CD14-positive monocyte (primary cell): Measurements from ENCODE around the gene FAM47E. TPM values are rescaled to one million over a fixed set of nuclear protein-coding genes. Genes with fewer than 3 reads are reported as not detected.

ENCODE experiments used
- DNase-seq, 3 donors: peaks; one replicate each; pipeline ENCODE4 v3.0.0-alpha.2; 2011 to 2022
- H2AFZ ChIP-seq: 2 replicates; pipeline ENCODE4 v1.6.0; 2012; ENCODE audit warnings: mild to moderate bottlenecking, low read depth, low read length, inconsistent platforms; ENCODE audit not compliant: insufficient read depth, poor library complexity, severe bottlenecking
- H3K27ac ChIP-seq, 2 donors: 1 replicate in 1 of 2; 2 replicates in 1 of 2; pipeline ENCODE4 v1.5.1; 2012 to 2013; ENCODE audit warnings: low read length in 2 of 2, control low read depth in 1 of 2, inconsistent platforms in 1 of 2, low read depth in 1 of 2, mild to moderate bottlenecking in 1 of 2
- H3K27me3 ChIP-seq, 2 donors: one replicate each; pipeline versions ENCODE4 v1.6.0 to v1.6.1; 2011 to 2013; ENCODE audit warnings: low read length in 2 of 2; ENCODE audit not compliant: control insufficient read depth in 2 of 2, insufficient read depth in 2 of 2
- H3K36me3 ChIP-seq, 2 donors: replicated peaks in 1 of 2; 1 replicate in 1 of 2; 2 replicates in 1 of 2; pipeline versions ENCODE4 v1.5.1 to v1.6.1; 2012 to 2013; ENCODE audit warnings: low read length in 2 of 2, control low read depth in 1 of 2, inconsistent platforms in 1 of 2, mild to moderate bottlenecking in 1 of 2; ENCODE audit not compliant: insufficient read depth in 2 of 2, control insufficient read depth in 1 of 2
- H3K4me1 ChIP-seq, 2 donors: 1 replicate in 1 of 2; 2 replicates in 1 of 2; pipeline versions ENCODE4 v1.5.1 to v1.6.1; 2012 to 2013; ENCODE audit warnings: low read length in 2 of 2, control low read depth in 1 of 2, inconsistent platforms in 1 of 2, mild to moderate bottlenecking in 1 of 2, moderate library complexity in 1 of 2; ENCODE audit not compliant: insufficient read depth in 2 of 2, control insufficient read depth in 1 of 2
- H3K4me2 ChIP-seq: replicated peaks from 2 replicates; pipeline ENCODE3; 2012; ENCODE audit warnings: low read length, moderate library complexity, mild to moderate bottlenecking; ENCODE audit not compliant: poor library complexity, severe bottlenecking; ENCODE audit errors: extremely low read depth
- H3K4me3 ChIP-seq, 3 experiments: fragments of 200-600 bp in 1 of 3; sonication (generic) in 1 of 3; replicated peaks in 1 of 3; 1 replicate in 2 of 3; 2 replicates in 1 of 3; pipeline ENCODE4 v1.5.1; 2011 to 2013; ENCODE audit warnings: low read length in 3 of 3, mild to moderate bottlenecking in 3 of 3, control low read depth in 2 of 3, low read depth in 2 of 3, inconsistent platforms in 1 of 3, moderate library complexity in 1 of 3
- H3K79me2 ChIP-seq: 2 replicates; pipeline ENCODE4 v1.6.0; 2012; ENCODE audit warnings: mild to moderate bottlenecking, control low read depth, inconsistent platforms, low read length, moderate library complexity; ENCODE audit not compliant: insufficient read depth
- H3K9ac ChIP-seq: 2 replicates; pipeline ENCODE4 v1.6.0; 2017; ENCODE audit warnings: low read length, mild to moderate bottlenecking; ENCODE audit not compliant: insufficient read depth, poor library complexity, severe bottlenecking
- H3K9me3 ChIP-seq, 2 donors: replicated peaks in 1 of 2; 1 replicate in 1 of 2; 2 replicates in 1 of 2; pipeline versions ENCODE4 v1.5.1 to v1.6.1; 2012 to 2013; ENCODE audit warnings: low read length in 2 of 2, control low read depth in 1 of 2; ENCODE audit not compliant: control insufficient read depth in 1 of 2, insufficient read depth in 1 of 2
- H4K20me1 ChIP-seq: 2 replicates; pipeline ENCODE4 v1.6.0; 2012; ENCODE audit warnings: mild to moderate bottlenecking, low read length, control low read depth, moderate library complexity; ENCODE audit not compliant: insufficient read depth
- H3K27ac Mint-ChIP-seq, 7 donors: one replicate each; pipeline ENCODE4 v1.8.0; 2020; ENCODE audit warnings: mild to moderate bottlenecking in 7 of 7, mixed read lengths in 7 of 7, moderate library complexity in 6 of 7, inconsistent platforms in 2 of 7
- H3K27me3 Mint-ChIP-seq, 3 donors: one replicate each; pipeline ENCODE4 v1.8.0; 2021 to 2022; ENCODE audit warnings: low read depth in 3 of 3, mild to moderate bottlenecking in 3 of 3, mixed read lengths in 3 of 3, moderate library complexity in 3 of 3, inconsistent platforms in 1 of 3
- H3K36me3 Mint-ChIP-seq, 2 donors: one replicate each; pipeline ENCODE4 v1.8.0; 2020; ENCODE audit warnings: mixed read lengths in 2 of 2, inconsistent platforms in 1 of 2, mild to moderate bottlenecking in 1 of 2
- H3K4me1 Mint-ChIP-seq: one replicate; pipeline ENCODE4 v1.8.0; 2020; ENCODE audit warnings: mild to moderate bottlenecking, mixed read lengths
- H3K4me3 Mint-ChIP-seq, 2 donors: one replicate each; pipeline ENCODE4 v1.8.0; 2020; ENCODE audit warnings: mild to moderate bottlenecking in 2 of 2, mixed read lengths in 2 of 2, moderate library complexity in 1 of 2
- H3K9me3 Mint-ChIP-seq, 7 donors: one replicate each; pipeline ENCODE4 v1.8.0; 2020 to 2022; ENCODE audit warnings: mixed read lengths in 7 of 7, mild to moderate bottlenecking in 6 of 7, moderate library complexity in 6 of 7, inconsistent platforms in 2 of 7
- CTCF ChIP-seq: fragments of 200-600 bp; IDR thresholded peaks from one replicate; pipeline ENCODE4 v1.8.0; 2022; ENCODE audit warnings: antibody characterized with exemption, mild to moderate bottlenecking
- WGBS: methylation state at CpG from one replicate; pipeline ENCODE4 v1.1.5; 2013; ENCODE audit warnings: missing lambda C conversion rate; ENCODE audit not compliant: insufficient coverage; 5-methylcytosine and 5-hydroxymethylcytosine counted together
- intact Hi-C, 2 donors: fragments of 100-400 bp; cut with micrococcal nuclease; formaldehyde crosslinking; loops; one replicate each; pipeline versions ENCODE4 v1.15.0 to v1.15.1; 2023
- polyA minus RNA-seq: library from RNA; depleted of rRNA, polyadenylated mRNA; stranded (reverse); fragments of >200 nt; gene quantifications from 2 replicates; pipeline ENCODE4 v1.2.3, GENCODE V29; 2012
- polyA plus RNA-seq, 3 donors: library from polyadenylated mRNA; depleted of rRNA in 1 of 3; unstranded in 2 of 3; stranded (reverse) in 1 of 3; fragments of 300-500 nt in 2 of 3; fragments of >200 nt in 1 of 3; fragmentation: Illumina TruSeq in 2 of 3; gene quantifications; 1 replicate in 2 of 3; 2 replicates in 1 of 3; pipeline ENCODE4 v1.2.3, GENCODE V29; 2012 to 2021
- total RNA-seq, 12 experiments: library from RNA in 1 of 12; stranded (reverse) in 1 of 12; fragments of 120-200 nt in 1 of 12; gene quantifications; one replicate each; pipeline ENCODE4 v1.2.4 and lab custom pipeline; 2013 to 2026; ENCODE audit warnings: mixed read lengths in 6 of 12, inconsistent platforms in 1 of 12

The FAM47E gene
- total RNA-seq (2013), result 0.21 TPM
- polyA plus RNA-seq (under 1 TPM in 1 of 3 donors, not detected in 2; 0.31 TPM), polyA minus RNA-seq (0.14 and 0.80 TPM in 2 replicates), total RNA-seq (lab: John Stamatoyannopoulos, UW) (0 to 3.3 (median 0.21) reads per million in 11 experiments)

GRCh38 chr4:76251441-76252270, at the start of gene FAM47E:
FAM47E (plus strand) TSS chr4:76251721; CDS start chr4:76251747, 26 bp downstream.
- H3K4me3 Mint-ChIP-seq, result peak within 1 kb of the TSS; percentile 83 to 91
- WGBS, result 13% methylated on average over 60 of the region's 68 CpGs
- H3K9ac ChIP-seq, result peak within 1 kb of the TSS; percentile 42
- intact Hi-C loops, result loop anchor here in 1 of 2 donors (5.0 kb wide), 1 partner anchor 56 kb away; the partner anchor contains the start of gene STBD1
- peaks cover 35 to 62% of the 10 kb centered on the region in 2 donors for H3K27me3 ChIP-seq
- H3K4me3 ChIP-seq, result peak within 1 kb of the TSS; percentile 28 to 76 (median 42)
- H2AFZ ChIP-seq, result peak within 1 kb of the TSS; percentile 83
- H3K4me2 ChIP-seq, result peak within 1 kb of the TSS; percentile 84
- H3K4me1 Mint-ChIP-seq, result peaks cover 13% of the 10 kb centered on the region
- peak; percentile 57 to 59 (median 57) for DNase-seq
- no peaks in the 10 kb centered on the region for H3K9me3 ChIP-seq
- H3K27ac ChIP-seq, result no peak within 1 kb of the TSS
- no peaks in the 10 kb centered on the region for H3K79me2 ChIP-seq
- H3K4me1 ChIP-seq, result peaks cover 9 to 13% of the 10 kb centered on the region in 2 donors
- H3K36me3 Mint-ChIP-seq, result no peaks in the 10 kb centered on the region
- H3K27ac Mint-ChIP-seq, result peak within 1 kb of the TSS in 6 of 7 donors; percentile 26 to 77 (median 50)
- peak; percentile 36 for TF ChIP-seq CTCF
- H3K9me3 Mint-ChIP-seq, result peaks cover 0 to 6% (median 2%) of the 10 kb centered on the region in 7 donors
- no peaks in the 10 kb centered on the region for H3K36me3 ChIP-seq
- H4K20me1 ChIP-seq, result no peaks in the 10 kb centered on the region
- peaks cover 42 to 68% (median 48%) of the 10 kb centered on the region in 3 donors for H3K27me3 Mint-ChIP-seq

GRCh38 chr4:76203541-76203940, 48.0 kb upstream of the FAM47E start:
- H4K20me1 ChIP-seq, result peaks cover 99% of the 10 kb centered on the region
- Mint-ChIP-seq H3K4me1 (peaks cover 59% of the 10 kb centered on the region), H3K9me3 (no peaks in the 10 kb centered on the region), H3K27ac (no peak overlapping the region), H3K36me3 (peaks cover 2 to 3% of the 10 kb centered on the region in 2 donors), H3K27me3 (peaks cover 0 to under 1% (median 0%) of the 10 kb centered on the region in 3 donors), H3K4me3 (no peak overlapping the region)
- H3K27me3 ChIP-seq, result no peaks in the 10 kb centered on the region
- WGBS, result no CpG with 5 or more reads among the region's 4 CpGs
- no peak overlapping the region for H3K4me3 ChIP-seq
- peaks cover 88% of the 10 kb centered on the region for H3K79me2 ChIP-seq
- H3K4me2 ChIP-seq, result no peak overlapping the region
- no peak overlapping the region for H3K27ac ChIP-seq
- H3K36me3 ChIP-seq, result peaks cover 0 to 8% of the 10 kb centered on the region in 2 donors
- no peak overlapping the region for H3K9ac ChIP-seq
- H3K4me1 ChIP-seq, result peaks cover 33 to 39% of the 10 kb centered on the region in 2 donors
- intact Hi-C loops, result no loop called here
- H3K9me3 ChIP-seq, result no peaks in the 10 kb centered on the region
- H2AFZ ChIP-seq, result no peak overlapping the region
- DNase-seq, result no peak
- no peak for TF ChIP-seq CTCF
